Epithelial cell of proximal tubule (primary cell): Measurements from ENCODE around the gene UBAC2. TPM values are rescaled to one million over a fixed set of nuclear protein-coding genes. Genes with fewer than 3 reads are reported as not detected.
"Not testable (repeated sequence)": the region's sequence is repeated elsewhere in the genome, so short reads cannot be mapped to it uniquely, and the experiment has no call there.

Experiments used
- DNase-seq: peaks from one replicate; pipeline ENCODE4 v3.0.0-alpha.2; 2011; ENCODE audit warnings: low read depth
- H3K4me3 ChIP-seq: 2 replicates; pipeline ENCODE4 v1.5.1; 2011; ENCODE audit warnings: low read depth, mild to moderate bottlenecking, low read length
- CTCF ChIP-seq: conservative IDR thresholded peaks from 2 replicates; pipeline ENCODE4 v1.5.1; 2012; ENCODE audit warnings: low read depth, mild to moderate bottlenecking, low read length
- total RNA-seq: library from RNA; depleted of rRNA; stranded (reverse); fragments of >200 nt; gene quantifications from 2 replicates; pipeline ENCODE4 v1.2.3, GENCODE V29; 2015

The UBAC2 gene
- total RNA-seq, 1 donor from 2014 or later: 63.9 TPM

GRCh38 chr13:99408703-99409000 is 208.0 kb downstream of the UBAC2 start:
- no peak for DNase-seq
- TF ChIP-seq CTCF: no peak
- no peak overlapping the region for H3K4me3 ChIP-seq

- H3K4me3 ChIP-seq, DNase-seq: not testable (repeated sequence)
Observed at GRCh38 chr13:99409461-99410083, 208.9 kb downstream of the UBAC2 start.

GRCh38 chr13:99410646-99411475 is 210.2 kb downstream of the UBAC2 start:
- not testable (repeated sequence) for H3K4me3 ChIP-seq, DNase-seq

- TF ChIP-seq CTCF: no peak
- no peak for DNase-seq
- H3K4me3 ChIP-seq: no peak overlapping the region
Observed at GRCh38 chr13:99412856-99413255, 212.2 kb downstream of the UBAC2 start.

- H3K4me3 ChIP-seq: no peak overlapping the region
- DNase-seq: no peak
- no peak for TF ChIP-seq CTCF
Observed at GRCh38 chr13:99414048-99414995, 213.7 kb downstream of the UBAC2 start.

GRCh38 chr13:99415014-99415650 is 214.5 kb downstream of the UBAC2 start:
- H3K4me3 ChIP-seq: no peak overlapping the region
- no peak for DNase-seq
- TF ChIP-seq CTCF: no peak

GRCh38 chr13:99415851-99416331 is 215.2 kb downstream of the UBAC2 start:
- DNase-seq: no peak
- no peak for TF ChIP-seq CTCF
- H3K4me3 ChIP-seq: no peak overlapping the region
